ELF-1 (cell line): ENCODE data around the gene SPIRE1.
"Not testable (repeated sequence)": the region's sequence is repeated elsewhere in the genome, so short reads cannot be mapped to it uniquely, and the experiment has no call there.

Experiments used
- DNase-seq: peaks from one replicate; pipeline ENCODE4 v3.0.0-alpha.2; 2016; ENCODE audit warnings: low read depth, low spot score

The SPIRE1 gene

GRCh38 chr18:12491611-12492435 is 166.1 kb downstream of the SPIRE1 start:
- no peak for DNase-seq

- DNase-seq = no peak
Measured at GRCh38 chr18:12485479-12486105, 172.3 kb downstream of the SPIRE1 start.

GRCh38 chr18:12481915-12482314 is 176.0 kb downstream of the SPIRE1 start:
- not testable (repeated sequence) for DNase-seq

- DNase-seq = no peak
Measured at GRCh38 chr18:12479982-12480381, 177.9 kb downstream of the SPIRE1 start.

GRCh38 chr18:12479536-12479935 is 178.4 kb downstream of the SPIRE1 start:
- no peak for DNase-seq

GRCh38 chr18:12478269-12479047 is 179.4 kb downstream of the SPIRE1 start:
- DNase-seq = no peak

GRCh38 chr18:12477606-12478005 is 180.3 kb downstream of the SPIRE1 start:
- no peak for DNase-seq

- DNase-seq = no peak
Measured at GRCh38 chr18:12476955-12477354, 181.0 kb downstream of the SPIRE1 start.

- DNase-seq = no peak
Measured at GRCh38 chr18:12474876-12475275, 183.0 kb downstream of the SPIRE1 start.

GRCh38 chr18:12474146-12474545 is 183.8 kb downstream of the SPIRE1 start:
- no peak for DNase-seq

- peak; percentile 30 for DNase-seq
Measured at GRCh38 chr18:12470382-12471075, 187.4 kb downstream of the SPIRE1 start.

GRCh38 chr18:12468445-12468844 is 189.5 kb downstream of the SPIRE1 start:
- DNase-seq = no peak

GRCh38 chr18:12464731-12465130 is 193.2 kb downstream of the SPIRE1 start:
- DNase-seq = no peak

GRCh38 chr18:12463191-12463590 is 194.7 kb downstream of the SPIRE1 start:
- DNase-seq = peak; percentile 26

- DNase-seq = no peak
Measured at GRCh38 chr18:12462242-12462641, 195.7 kb downstream of the SPIRE1 start.

GRCh38 chr18:12461326-12461725 is 196.6 kb downstream of the SPIRE1 start:
- no peak for DNase-seq

GRCh38 chr18:12460874-12461273 is 197.0 kb downstream of the SPIRE1 start:
- DNase-seq = peak; percentile 12

GRCh38 chr18:12458771-12459170 is 199.1 kb downstream of the SPIRE1 start:
- DNase-seq = no peak

- DNase-seq = no peak
Measured at GRCh38 chr18:12456441-12456840, 201.5 kb downstream of the SPIRE1 start.

GRCh38 chr18:12455496-12455895 is 202.4 kb downstream of the SPIRE1 start:
- DNase-seq = no peak

- DNase-seq = no peak
Measured at GRCh38 chr18:12452784-12453183, 205.1 kb downstream of the SPIRE1 start.

- DNase-seq = no peak
Measured at GRCh38 chr18:12451428-12451827, 206.5 kb downstream of the SPIRE1 start.
